WTC11 (cell line): Measurements from ENCODE around the gene ARMC8. TPM values are rescaled to one million over a fixed set of nuclear protein-coding genes. Genes with fewer than 3 reads are reported as not detected.

Source experiments
- total RNA-seq: library from RNA; stranded (reverse); gene quantifications from 3 replicates; pipeline ENCODE4 v1.2.3, GENCODE V29; 2021

ARMC8 gene
- total RNA-seq, 1 experiment from 2014 or later = 44.9 TPM

Other genes starting within 250 kb of the ARMC8 start
- gene CLDN18, start 177.1 kb upstream of the ARMC8 start, total RNA-seq = 0.13 to 0.23 TPM (median 0.16 TPM) in 3 replicates
- 11.2 to 15.3 TPM (median 11.2 TPM) in 3 replicates for gene DZIP1L, start 71.7 kb upstream of the ARMC8 start, total RNA-seq
- not detected in 3 replicates for gene A4GNT, start 54.9 kb upstream of the ARMC8 start, total RNA-seq
- gene DBR1, start 12.4 kb upstream of the ARMC8 start, total RNA-seq = 18.8 to 20.6 TPM (median 19.3 TPM) in 3 replicates
- gene NME9, start 142.6 kb downstream of the ARMC8 start, total RNA-seq = not detected in 3 replicates
- gene MRAS, start 161.3 kb downstream of the ARMC8 start, total RNA-seq = 11.1 to 14.8 TPM (median 11.7 TPM) in 3 replicates
- gene ESYT3, start 247.3 kb downstream of the ARMC8 start, total RNA-seq = 4.4 to 6.4 TPM (median 5.7 TPM) in 3 replicates